Measurements from ENCODE around the gene COPS3. TPM values are rescaled to one million over a fixed set of nuclear protein-coding genes. Genes with fewer than 3 reads are reported as not detected.

COPS3 gene
- total RNA-seq, result 51.6 TPM

GRCh38 chr17:17280613-17281549 is at the start of gene COPS3:
Gene COPS3, minus strand, starts transcription at chr17:17281246. Its CDS starts 60 bp downstream, at chr17:17281186.

DNA sequence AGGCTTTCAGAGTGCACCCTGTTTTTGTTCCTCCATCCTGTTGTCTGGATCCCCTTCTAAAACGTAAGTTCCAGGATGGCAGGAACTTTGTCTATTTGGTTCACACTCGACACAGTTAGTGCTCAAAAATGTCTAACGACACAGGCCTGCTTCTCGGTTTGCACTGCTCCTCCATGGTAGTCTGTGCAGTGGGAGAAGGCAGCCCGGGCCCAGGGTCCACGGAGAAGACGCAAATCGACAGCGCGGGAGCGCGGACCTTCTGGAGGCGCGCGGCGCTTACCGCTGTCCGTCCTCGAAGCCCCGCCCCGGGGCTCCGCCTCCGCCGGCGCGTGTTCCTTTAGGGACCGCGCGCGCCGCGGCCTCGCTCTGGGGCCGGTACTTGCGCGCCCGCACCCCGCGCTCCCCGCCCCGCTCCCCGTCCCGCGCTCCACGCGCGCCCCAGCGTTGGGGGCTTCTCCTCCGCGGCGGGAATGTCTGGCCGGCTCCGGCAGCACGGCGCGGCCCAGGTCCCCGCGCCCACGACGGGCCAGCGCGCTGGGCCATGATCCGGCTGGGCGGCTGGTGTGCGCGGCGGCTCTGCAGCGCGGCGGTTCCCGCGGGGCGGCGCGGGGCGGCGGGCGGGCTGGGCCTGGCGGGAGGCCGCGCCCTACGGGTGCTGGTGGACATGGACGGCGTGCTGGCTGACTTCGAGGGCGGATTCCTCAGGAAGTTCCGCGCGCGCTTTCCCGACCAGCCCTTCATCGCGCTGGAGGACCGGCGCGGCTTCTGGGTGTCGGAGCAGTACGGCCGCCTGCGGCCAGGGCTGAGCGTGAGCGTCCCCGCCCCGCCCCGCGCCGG is 22.2 kb upstream of the COPS3 start, which contains the start of gene NT5M:
NT5M (plus strand) TSS at position 364 of the 837 bp plus-strand sequence; CDS start at position 542, 178 bp downstream.

GRCh38 chr17:17237026-17237799 is 43.8 kb downstream of the COPS3 start, which contains the start of gene FLCN:
Gene FLCN, minus strand, starts transcription at chr17:17237168. Its CDS starts 9,031 bp downstream, at chr17:17228137.

GRCh38 chr17:17206124-17206912 is 74.7 kb downstream of the COPS3 start, which contains the start of gene PLD6:
Gene PLD6, minus strand, starts transcription at chr17:17206333. Its CDS starts 47 bp downstream, at chr17:17206286.

Other genes with a start within 250 kb of the COPS3 start
- 134 TPM for gene MPRIP, start 238.8 kb downstream of the COPS3 start, total RNA-seq
- gene PLD6, start 74.9 kb downstream of the COPS3 start, total RNA-seq, result 4.6 TPM
- gene FLCN, start 44.1 kb downstream of the COPS3 start, total RNA-seq, result 85.7 TPM
- 5.9 TPM for gene NT5M, start 22.1 kb upstream of the COPS3 start, total RNA-seq
- 22.4 TPM for gene MED9, start 195.8 kb upstream of the COPS3 start, total RNA-seq
- gene RASD1, start 215.1 kb upstream of the COPS3 start, total RNA-seq, result 10.7 TPM